GM12878 (cell line): ENCODE data around the gene SH3GL2. TPM values are rescaled to one million over a fixed set of nuclear protein-coding genes. Genes with fewer than 3 reads are reported as not detected.

Experiments used
- ATAC-seq: fragments of 200-7000 bp; cut with Tn5 transposase; 3 replicates; pipeline ENCODE4 v1.9.1; 2020; ENCODE audit warnings: mild to moderate bottlenecking, moderate library complexity
- BruUV-seq: library from RNA; stranded (reverse); fragments of 400-500 nt; replicated peaks from 2 replicates; lab custom pipeline; 2021; lab: Mats Ljungman, UMichigan
- CTCF ChIA-PET: fragments of 300-600 bp; sonication (Branson Sonifier 250); formaldehyde crosslinking; extraction: SDS; loops from one replicate; lab custom pipeline; 2021; ENCODE audit warnings: inconsistent platforms; lab: Yijun Ruan, JAX
- POLR2A ChIA-PET: fragments of 350-600 bp; formaldehyde crosslinking; extraction: SDS; loops from one replicate; lab custom pipeline; 2021; ENCODE audit warnings: inconsistent platforms; lab: Charles Lee
- RAD21 ChIA-PET: fragments of 300-600 bp; sonication (Branson Sonifier 250); formaldehyde crosslinking; loops from one replicate; lab custom pipeline; 2023; ENCODE audit warnings: antibody characterized with exemption; ENCODE audit not compliant: unreplicated experiment; lab: Charles Lee
- SMC1A ChIA-PET: fragments of 300-600 bp; sonication (Branson Sonifier 250); formaldehyde crosslinking; loops from one replicate; lab custom pipeline; 2023; ENCODE audit not compliant: unreplicated experiment, uncharacterized antibody; lab: Charles Lee
- DNase-seq: peaks from one replicate; pipeline ENCODE4 v3.0.0-alpha.2; 2011; ENCODE audit warnings: low read depth, low spot score
- FAIRE-seq: peaks from 3 replicates; lab custom pipeline; 2011; peaks lifted over from hg19 to GRCh38; lab: Jason Lieb, UNC
- H2AFZ ChIP-seq: 2 replicates; pipeline ENCODE4 v1.6.0; 2011; ENCODE audit warnings: low read depth, low read length, control low read depth; ENCODE audit not compliant: control insufficient read depth
- H3K27ac ChIP-seq: 2 replicates; pipeline ENCODE4 v1.5.1; 2011; ENCODE audit warnings: control low read depth; ENCODE audit not compliant: control insufficient read depth, insufficient read depth
- H3K27me3 ChIP-seq, 2 experiments: replicated peaks in 1 of 2; 2 replicates each; pipeline versions ENCODE4 v1.6.0 to v1.6.1; 2011; ENCODE audit warnings: low read length in 1 of 2; ENCODE audit not compliant: control insufficient read depth in 2 of 2, insufficient read depth in 2 of 2
- H3K36me3 ChIP-seq, 2 experiments: 2 replicates each; pipeline ENCODE4 v1.5.1; 2011; ENCODE audit warnings: low read length in 1 of 2; ENCODE audit not compliant: control insufficient read depth in 2 of 2, insufficient read depth in 2 of 2
- H3K4me1 ChIP-seq: 2 replicates; pipeline ENCODE4 v1.6.1; 2011; ENCODE audit warnings: mild to moderate bottlenecking, low read length, moderate library complexity, mixed read lengths; ENCODE audit not compliant: control insufficient read depth, insufficient read depth
- H3K4me2 ChIP-seq: 2 replicates; pipeline ENCODE4 v1.6.0; 2011; ENCODE audit warnings: control low read depth; ENCODE audit not compliant: control insufficient read depth, insufficient read depth
- H3K4me3 ChIP-seq: fragments of 200-600 bp; sonication (generic); 2 replicates; pipeline ENCODE4 v1.5.1; 2016
- H3K79me2 ChIP-seq: 2 replicates; pipeline ENCODE4 v1.6.0; 2011; ENCODE audit warnings: low read length; ENCODE audit not compliant: control insufficient read depth, insufficient read depth
- H3K9ac ChIP-seq: 2 replicates; pipeline ENCODE4 v1.8.0; 2011; ENCODE audit warnings: low read length, control low read depth, mixed read lengths; ENCODE audit not compliant: control insufficient read depth, insufficient read depth
- H3K9me3 ChIP-seq: replicated peaks from 3 replicates; pipeline ENCODE4 v1.5.1; 2011; ENCODE audit warnings: mild to moderate bottlenecking, low read length; ENCODE audit not compliant: control insufficient read depth, insufficient read depth
- H4K20me1 ChIP-seq: 2 replicates; pipeline ENCODE4 v1.6.0; 2011; ENCODE audit not compliant: control insufficient read depth, insufficient read depth
- BCL11A ChIP-seq: IDR thresholded peaks from 2 replicates; pipeline ENCODE4 v1.6.1; 2011; ENCODE audit warnings: low read depth, low read length
- MEF2A ChIP-seq: IDR thresholded peaks from 2 replicates; pipeline ENCODE4 v1.6.1; 2011; ENCODE audit warnings: low read depth, mild to moderate bottlenecking, low read length, moderate library complexity; ENCODE audit not compliant: insufficient read depth
- RELB ChIP-seq: fragments of 450-650 bp; IDR thresholded peaks from 2 replicates; pipeline ENCODE4 v1.6.1; 2017; ENCODE audit warnings: low read depth, mild to moderate bottlenecking, moderate library complexity
- TCF3 ChIP-seq: IDR thresholded peaks from 2 replicates; pipeline ENCODE4 v1.6.1; 2012; ENCODE audit warnings: low read depth, mild to moderate bottlenecking, low read length, borderline replicate concordance; ENCODE audit not compliant: insufficient read depth
- ZNF24 ChIP-seq: fragments of 450-650 bp; IDR thresholded peaks from 2 replicates; pipeline ENCODE4 v1.6.1; 2017; ENCODE audit warnings: antibody characterized with exemption, mild to moderate bottlenecking
- WGBS: methylation state at CpG from one replicate; pipeline ENCODE4 v1.1.6; 2016; ENCODE audit warnings: low lambda C conversion rate; ENCODE audit not compliant: insufficient replicate concordance, insufficient coverage; ENCODE audit errors: missing lambda C conversion rate; 5-methylcytosine and 5-hydroxymethylcytosine counted together
- in situ Hi-C: fragments of 300-500 bp; cut with MboI; formaldehyde crosslinking; loops from 9 replicates; pipeline ENCODE4 v1.14.3; 2018; ENCODE audit warnings: mixed read lengths
- intact Hi-C: fragments of 100-400 bp; cut with micrococcal nuclease; formaldehyde crosslinking; loops from one replicate; pipeline ENCODE4 v1.14.2; 2022; ENCODE audit not compliant: unreplicated experiment
- polyA plus RNA-seq, 11 experiments: library from polyadenylated mRNA; depleted of rRNA in 4 of 11; unstranded in 6 of 11; stranded (reverse) in 5 of 11; fragments of >200 nt; fragmentation: Nextera tagmentation in 4 of 11; fragmentation: Illumina TruSeq in 1 of 11; extraction: Ambion mirVana in 4 of 11; extraction: Trizol in 1 of 11; gene quantifications; 1 replicate in 1 of 11; 2 replicates in 10 of 11; pipeline versions ENCODE4 v1.2.1 to v1.2.3, GENCODE V29; 2011 to 2016; ENCODE audit warnings: inconsistent platforms in 2 of 11, missing spikeins in 2 of 11, low read depth in 1 of 11
- total RNA-seq, 4 experiments: library from RNA; depleted of rRNA in 3 of 4; stranded (reverse); fragments of >200 nt in 3 of 4; fragmentation: Illumina TruSeq in 1 of 4; extraction: Trizol in 1 of 4; gene quantifications; 2 replicates each; pipeline versions ENCODE4 v1.2.1 to v1.2.3, GENCODE V29; 2013 to 2021
- TF ChIP-seq, protein P1 (sequence below): fragments of 450-650 bp; IDR thresholded peaks from 2 replicates; pipeline ENCODE4 v1.6.1; 2017; ENCODE audit warnings: mild to moderate bottlenecking, low read depth, inconsistent platforms; ENCODE audit not compliant: poor library complexity, severe bottlenecking

SH3GL2 gene
- total and polyA plus RNA-seq, 10 of the 15 experiments (the other 5 are each of a cell fraction or from before 2014, with no cell fraction given): not detected

DNA sequence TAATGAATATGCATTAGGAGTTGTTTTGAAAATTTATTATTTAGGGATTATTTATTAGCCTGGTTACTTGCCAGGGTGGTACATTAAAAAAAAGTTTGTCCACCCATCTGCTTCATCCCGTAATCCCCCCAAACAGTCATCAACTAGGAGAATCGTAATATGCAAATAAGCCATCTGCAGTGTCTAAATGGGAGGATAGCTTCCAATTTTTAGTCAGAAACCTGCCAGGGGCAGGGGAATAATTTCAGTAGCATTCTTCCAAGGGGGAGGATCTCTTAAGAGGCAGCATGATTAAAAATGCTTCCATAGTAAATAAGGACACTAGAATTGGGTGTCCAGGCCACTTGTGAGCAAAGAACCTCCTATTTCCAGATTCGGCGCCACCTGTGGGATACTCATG is 43.3 kb downstream of the SH3GL2 start:
- H3K9ac ChIP-seq: no peak overlapping the region
- H3K4me2 ChIP-seq: no peak overlapping the region
- WGBS: 54% methylated on average over 4 of the region's 4 CpGs
- CTCF ChIA-PET: no interaction called here
- no peaks in the 10 kb centered on the region for H3K4me1 ChIP-seq
- DNase-seq (no peak), FAIRE-seq (no peak), ATAC-seq (no peak)
- RAD21 ChIA-PET: no interaction called here
- no peak overlapping the region for H2AFZ ChIP-seq
- in situ Hi-C loops (no loop called here), intact Hi-C loops (loop anchor here (10.0 kb wide), 1 partner anchor 183 kb away; no protein-coding TSS in a partner anchor)
- SMC1A ChIA-PET: interaction anchor here (0.6 kb wide), 1 partner anchor 91 kb away, joined by 3 read pairs; no protein-coding TSS in a partner anchor
- POLR2A ChIA-PET: no interaction called here
- no peak overlapping the region for H3K27ac ChIP-seq
- H3K9me3 ChIP-seq: no peaks in the 10 kb centered on the region
- H3K4me3 ChIP-seq: no peak overlapping the region
- no peaks in the 10 kb centered on the region for H4K20me1 ChIP-seq
- H3K36me3 ChIP-seq: no peaks in the 10 kb centered on the region
- TF ChIP-seq ZNF24 (no peak), BCL11A (no peak), TCF3 (no peak), RELB (no peak), MEF2A (no peak)
- TF ChIP-seq, protein P1, sequence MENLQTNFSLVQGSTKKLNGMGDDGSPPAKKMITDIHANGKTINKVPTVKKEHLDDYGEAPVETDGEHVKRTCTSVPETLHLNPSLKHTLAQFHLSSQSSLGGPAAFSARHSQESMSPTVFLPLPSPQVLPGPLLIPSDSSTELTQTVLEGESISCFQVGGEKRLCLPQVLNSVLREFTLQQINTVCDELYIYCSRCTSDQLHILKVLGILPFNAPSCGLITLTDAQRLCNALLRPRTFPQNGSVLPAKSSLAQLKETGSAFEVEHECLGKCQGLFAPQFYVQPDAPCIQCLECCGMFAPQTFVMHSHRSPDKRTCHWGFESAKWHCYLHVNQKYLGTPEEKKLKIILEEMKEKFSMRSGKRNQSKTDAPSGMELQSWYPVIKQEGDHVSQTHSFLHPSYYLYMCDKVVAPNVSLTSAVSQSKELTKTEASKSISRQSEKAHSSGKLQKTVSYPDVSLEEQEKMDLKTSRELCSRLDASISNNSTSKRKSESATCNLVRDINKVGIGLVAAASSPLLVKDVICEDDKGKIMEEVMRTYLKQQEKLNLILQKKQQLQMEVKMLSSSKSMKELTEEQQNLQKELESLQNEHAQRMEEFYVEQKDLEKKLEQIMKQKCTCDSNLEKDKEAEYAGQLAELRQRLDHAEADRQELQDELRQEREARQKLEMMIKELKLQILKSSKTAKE: no peak
- H3K79me2 ChIP-seq: no peaks in the 10 kb centered on the region
- no peaks in the 10 kb centered on the region for H3K27me3 ChIP-seq
- no TSS peak for BruUV-seq
